Heart right ventricle (tissue), 16 donors: ENCODE data around the gene AGBL4. TPM values are rescaled to one million over a fixed set of nuclear protein-coding genes. Genes with fewer than 3 reads are reported as not detected.

ENCODE experiments used
- ATAC-seq, 8 donors: fragments of 200-7000 bp; cut with Tn5 transposase; one replicate each; pipeline ENCODE4 v1.9.1; 2020; ENCODE audit warnings: mild to moderate bottlenecking in 8 of 8, moderate library complexity in 8 of 8, moderate number of reproducible peaks in 1 of 8
- DNase-seq, 2 donors: peaks; one replicate each; pipeline ENCODE4 v3.0.0-alpha.2; 2020
- H3K27ac ChIP-seq, 10 donors: fragments of 200-600 bp; sonication (generic) in 2 of 10; one replicate each; pipeline versions ENCODE4 v1.5.0 to v1.8.0; 2020 to 2022; ENCODE audit warnings: mild to moderate bottlenecking in 3 of 10
- H3K27me3 ChIP-seq, 7 donors: fragments of 200-600 bp; one replicate each; pipeline ENCODE4 v1.8.0; 2021 to 2022; ENCODE audit warnings: mild to moderate bottlenecking in 2 of 7
- H3K36me3 ChIP-seq, 9 donors: fragments of 200-600 bp; sonication (generic) in 1 of 9; one replicate each; pipeline versions ENCODE4 v1.5.0 to v1.8.0; 2020 to 2022; ENCODE audit warnings: mild to moderate bottlenecking in 2 of 9
- H3K4me1 ChIP-seq, 9 donors: fragments of 200-600 bp; sonication (generic) in 1 of 9; one replicate each; pipeline versions ENCODE4 v1.5.0 to v1.8.0; 2020 to 2022; ENCODE audit warnings: mild to moderate bottlenecking in 4 of 9
- H3K4me3 ChIP-seq, 10 donors: fragments of 200-600 bp; sonication (generic) in 2 of 10; one replicate each; pipeline versions ENCODE4 v1.5.0 to v1.8.0; 2020 to 2022; ENCODE audit warnings: mild to moderate bottlenecking in 7 of 10, moderate library complexity in 2 of 10
- H3K9me3 ChIP-seq, 11 donors: fragments of 200-600 bp in 10 of 11; sonication (generic) in 2 of 11; one replicate each; pipeline versions ENCODE4 v1.5.0 to v1.8.0; 2013 to 2022; ENCODE audit warnings: mild to moderate bottlenecking in 2 of 11, control low read depth in 1 of 11, moderate library complexity in 1 of 11
- WGBS, 2 donors: extraction: QIAGEN DNeasy Blood & Tissue Kit; methylation state at CpG; one replicate each; pipeline ENCODE4 v1.1.7; 2013; ENCODE audit warnings: inconsistent platforms in 1 of 2; 5-methylcytosine and 5-hydroxymethylcytosine counted together
- intact Hi-C, 10 donors: fragments of 100-400 bp; cut with DNase I; formaldehyde crosslinking; loops; one replicate each; pipeline versions ENCODE4 v1.11.1 to v1.14.2; 2022
- polyA plus RNA-seq, 2 donors: library from polyadenylated mRNA; stranded (reverse); fragments of 200-250 nt; gene quantifications; one replicate each; pipeline ENCODE4 v1.2.3, GENCODE V29; 2013
- total RNA-seq, 10 donors: library from RNA; stranded (reverse); fragmentation: NEBNext Ultra II Directional in 3 of 10; extraction: Animal tissue kit (Norgen Biotek cat#: 25700) in 3 of 10; gene quantifications; one replicate each; pipeline versions ENCODE4 v1.2.1 to v1.2.4, GENCODE V29; 2021 to 2023
- TF ChIP-seq, protein P1 (sequence below), 9 donors: fragments of 200-600 bp; sonication (generic) in 2 of 9; IDR thresholded peaks; one replicate each; pipeline versions ENCODE4 v1.5.0 to v1.8.0; 2021 to 2022; ENCODE audit warnings: antibody characterized with exemption in 9 of 9, mild to moderate bottlenecking in 5 of 9, moderate library complexity in 1 of 9
- donor health status: Arrhythmogenic right ventricular cardiomyopathy.
- donor health status: ischemic (EF 13 %, LVEDD 7.1; RV severe dilation, severe dysfunction).
- donor health status: healthy with polysubstance abuse.
- donor health status: DM: no; HTN: yes; CAD: no.
- donor health status: DM: no; HTN: no; CAD: no.
- donor health status: ischemic (EF 25% LVEDD 6.9; RV normal size, moderate dysfunction).
- donor health status: ischemic (EF 25% LVEDD 5.7; RV mildly dilated, moderate dysfunction).
- donor health status: healthy.
- donor health status: DM: yes; HTN: yes; CAD: no.
- donor health status: Ischemic cardiomyopathy.
- donor health status: ischemic (EF 35%, LVEDD 5.7; RV mildly dilated, moderate dysfunction).
- donor health status: nonischemic (EF 11% LVEDD 7.7; RV severe dilation, severe dysfunction).
- donor health status: DM: yes; HTN: yes; CAD: no.
- donor health status: PGD.
- donor health status: ischemic (EF 29% LVEDD 5.4; RV normal size, mild dysfunction).
- donor health status: nonischemic (EF 23%, LVEDD 6.1; RV moderate dilation, normal function).

The AGBL4 gene
- total and polyA plus RNA-seq, 12 donors = 0.04 to 0.93 (median 0.46) TPM; not detected in 2

DNA sequence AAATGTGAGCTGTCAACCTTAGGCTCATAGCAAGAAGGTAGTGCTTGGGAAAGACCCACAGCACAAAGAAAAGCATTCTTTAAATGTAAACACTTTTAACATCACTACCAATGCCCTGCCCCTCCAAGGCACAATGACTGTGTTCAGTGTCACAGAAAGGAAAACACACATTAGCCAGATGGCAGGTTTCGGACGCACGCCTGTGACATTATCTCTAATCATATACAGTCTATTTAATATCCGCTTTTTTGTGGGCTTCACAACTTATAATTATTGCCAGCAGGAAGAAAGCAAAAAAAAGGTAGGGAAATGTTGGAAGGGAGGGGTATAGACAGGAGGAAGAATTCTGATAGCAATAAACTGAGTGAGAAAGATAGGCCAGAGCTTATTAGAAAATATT is 1134.7 kb downstream of the AGBL4 start:
- H3K4me1 ChIP-seq = no peaks in the 10 kb centered on the region
- intact Hi-C loops = no loop called here

DNA sequence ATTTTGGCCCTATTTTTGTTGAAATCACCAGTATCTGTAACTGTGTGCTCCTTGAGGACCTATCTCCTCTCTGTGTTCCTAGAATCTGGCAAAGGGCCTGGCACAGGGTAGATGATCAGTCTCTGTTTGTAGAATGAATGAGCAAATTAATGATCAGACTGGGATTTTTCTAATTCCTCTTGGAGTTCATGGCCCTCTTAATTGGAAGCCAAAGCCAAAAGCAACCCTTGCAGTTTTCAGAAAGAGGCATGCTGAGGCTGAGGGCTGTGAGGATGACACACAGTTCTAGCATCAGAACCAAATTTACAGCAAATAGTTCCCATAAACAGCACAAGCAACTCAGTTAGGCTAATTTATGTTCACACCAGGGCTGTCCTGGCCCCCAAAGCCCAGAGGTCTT is 1136.0 kb downstream of the AGBL4 start:
- Histone ChIP-seq H3K27me3 (peaks cover 0 to 15% (median 3%) of the 10 kb centered on the region in 7 donors), H3K9me3 (no peaks in the 10 kb centered on the region), H3K36me3 (no peaks in the 10 kb centered on the region), H3K27ac (no peak overlapping the region), H3K4me3 (no peak overlapping the region), H3K4me1 (no peaks in the 10 kb centered on the region)
- TF ChIP-seq, protein P1, sequence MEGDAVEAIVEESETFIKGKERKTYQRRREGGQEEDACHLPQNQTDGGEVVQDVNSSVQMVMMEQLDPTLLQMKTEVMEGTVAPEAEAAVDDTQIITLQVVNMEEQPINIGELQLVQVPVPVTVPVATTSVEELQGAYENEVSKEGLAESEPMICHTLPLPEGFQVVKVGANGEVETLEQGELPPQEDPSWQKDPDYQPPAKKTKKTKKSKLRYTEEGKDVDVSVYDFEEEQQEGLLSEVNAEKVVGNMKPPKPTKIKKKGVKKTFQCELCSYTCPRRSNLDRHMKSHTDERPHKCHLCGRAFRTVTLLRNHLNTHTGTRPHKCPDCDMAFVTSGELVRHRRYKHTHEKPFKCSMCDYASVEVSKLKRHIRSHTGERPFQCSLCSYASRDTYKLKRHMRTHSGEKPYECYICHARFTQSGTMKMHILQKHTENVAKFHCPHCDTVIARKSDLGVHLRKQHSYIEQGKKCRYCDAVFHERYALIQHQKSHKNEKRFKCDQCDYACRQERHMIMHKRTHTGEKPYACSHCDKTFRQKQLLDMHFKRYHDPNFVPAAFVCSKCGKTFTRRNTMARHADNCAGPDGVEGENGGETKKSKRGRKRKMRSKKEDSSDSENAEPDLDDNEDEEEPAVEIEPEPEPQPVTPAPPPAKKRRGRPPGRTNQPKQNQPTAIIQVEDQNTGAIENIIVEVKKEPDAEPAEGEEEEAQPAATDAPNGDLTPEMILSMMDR (IDR thresholded peaks at IDR 0.05) = no peak
- DNase-seq (no peak), ATAC-seq (no peak)
- intact Hi-C loops = no loop called here

More for the DNA sequence above, 1134.7 kb downstream of the AGBL4 start:
- H3K9me3 ChIP-seq = peaks cover 0 to 7% (median 0%) of the 10 kb centered on the region in 11 donors
- TF ChIP-seq, protein P1 (IDR thresholded peaks at IDR 0.05) = no peak
- ATAC-seq (no peak), DNase-seq (no peak)
- H3K36me3 ChIP-seq = no peaks in the 10 kb centered on the region
- peaks cover 0 to 15% (median 0%) of the 10 kb centered on the region in 7 donors for H3K27me3 ChIP-seq
- WGBS, 2 donors = 54 to 58% methylated on average over 4 of the region's 4 CpGs
- no peak overlapping the region for H3K27ac ChIP-seq
- H3K4me3 ChIP-seq = no peak overlapping the region

DNA sequence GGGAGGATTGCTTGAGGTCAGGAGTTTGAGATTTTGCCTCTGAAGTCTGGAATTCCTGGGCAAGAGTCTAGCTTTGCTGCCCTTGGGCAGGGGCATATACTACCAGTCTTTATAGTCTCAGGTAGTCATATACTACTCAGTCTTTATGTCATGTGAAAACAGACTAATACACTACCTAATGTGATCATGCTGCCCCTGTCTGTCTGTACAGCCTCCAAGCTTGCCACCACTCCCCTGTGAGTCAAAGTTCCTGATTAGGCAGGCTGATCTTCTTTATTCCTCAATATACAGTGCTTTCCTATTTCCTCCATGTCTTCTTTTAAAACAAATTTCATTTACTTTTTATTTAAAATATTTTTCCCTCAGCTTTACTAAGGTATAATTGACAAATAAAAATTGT is 1141.7 kb downstream of the AGBL4 start:
- Histone ChIP-seq H3K4me3 (no peak overlapping the region), H3K36me3 (no peaks in the 10 kb centered on the region), H3K27ac (no peak overlapping the region), H3K27me3 (peaks cover 0 to 12% (median 0%) of the 10 kb centered on the region in 7 donors), H3K4me1 (no peaks in the 10 kb centered on the region), H3K9me3 (no peaks in the 10 kb centered on the region)
- no peak for DNase-seq
- intact Hi-C loops = no loop called here
- ATAC-seq = no peak
- TF ChIP-seq, protein P1 (IDR thresholded peaks at IDR 0.05) = no peak

DNA sequence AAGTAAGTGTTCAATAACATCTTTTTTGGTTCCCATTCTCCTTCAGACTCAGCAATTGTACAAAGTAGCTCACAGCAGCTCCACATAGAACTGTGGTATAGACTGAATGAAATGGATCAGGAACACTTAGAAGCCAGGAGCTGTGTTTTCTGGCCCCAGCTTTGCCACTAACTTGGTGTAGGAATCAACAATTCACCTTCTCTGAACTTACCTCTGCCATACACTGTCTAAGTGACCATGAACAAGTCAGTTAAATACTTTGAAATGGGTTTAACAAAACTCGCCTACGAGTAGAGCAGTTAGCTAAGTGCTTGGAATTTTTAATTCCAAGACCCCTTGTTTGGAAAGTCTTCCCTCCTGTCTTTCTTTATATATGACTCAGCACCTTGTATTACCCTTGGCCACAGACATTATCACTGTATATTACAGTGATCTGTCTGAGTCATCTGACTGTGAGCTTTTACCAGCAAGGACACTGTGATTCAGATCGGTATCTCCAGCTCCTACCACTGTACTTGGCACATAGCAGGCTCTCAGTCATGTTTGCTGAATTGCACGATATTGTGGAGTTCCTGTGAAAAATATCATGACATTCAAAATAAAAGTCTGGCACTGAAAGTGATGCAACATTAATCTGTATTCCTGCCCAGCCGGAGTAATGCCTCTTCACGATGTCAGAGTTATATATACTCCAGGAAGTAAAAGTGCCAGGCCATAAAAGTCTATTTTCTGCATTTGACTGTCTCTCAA is 1145.4 kb downstream of the AGBL4 start:
- Histone ChIP-seq H3K4me1 (no peaks in the 10 kb centered on the region), H3K27me3 (peaks cover 0 to 14% (median 0%) of the 10 kb centered on the region in 7 donors), H3K27ac (no peak overlapping the region), H3K9me3 (no peaks in the 10 kb centered on the region), H3K4me3 (no peak overlapping the region), H3K36me3 (no peaks in the 10 kb centered on the region)
- intact Hi-C loops = no loop called here
- DNase-seq (no peak), ATAC-seq (no peak)
- 56 to 62% methylated on average over 6 of the region's 6 CpGs for WGBS, 2 donors
- TF ChIP-seq, protein P1 (IDR thresholded peaks at IDR 0.05) = no peak
